IMR-90 (cell line): Measurements from ENCODE around the gene GATA5. TPM values are rescaled to one million over a fixed set of nuclear protein-coding genes. Genes with fewer than 3 reads are reported as not detected.

Experiments used
- ATAC-seq: fragments of 200-7000 bp; cut with Tn5 transposase; 2 replicates; pipeline ENCODE4 v1.9.1; 2020; ENCODE audit warnings: low read depth, mild to moderate bottlenecking, moderate library complexity
- BruUV-seq: library from RNA; stranded (reverse); fragments of 400-500 nt; replicated peaks from 2 replicates; lab custom pipeline; 2021; lab: Mats Ljungman, UMichigan
- CTCF ChIA-PET: fragments of 300-600 bp; formaldehyde crosslinking; extraction: SDS; loops from one replicate; lab custom pipeline; 2021; ENCODE audit warnings: antibody characterized with exemption; lab: Yijun Ruan, JAX
- POLR2A ChIA-PET: fragments of 300-600 bp; sonication (Branson Sonifier 250); formaldehyde crosslinking; loops from one replicate; lab custom pipeline; 2022; ENCODE audit warnings: antibody characterized with exemption; ENCODE audit not compliant: unreplicated experiment; lab: Charles Lee
- DNase-seq: peaks from one replicate; pipeline ENCODE4 v3.0.0; 2013
- H2AFZ ChIP-seq: replicated peaks from 2 replicates; pipeline ENCODE3; 2013; ENCODE audit warnings: low read length, mild to moderate bottlenecking; ENCODE audit not compliant: poor library complexity
- H2AK5ac ChIP-seq: 2 replicates; pipeline ENCODE4 v1.6.1; 2013; ENCODE audit warnings: low read depth, low read length, inconsistent platforms
- H2AK9ac ChIP-seq: replicated peaks from 2 replicates; pipeline ENCODE3; 2013; ENCODE audit warnings: mild to moderate bottlenecking, low read depth, low read length, moderate library complexity; ENCODE audit not compliant: poor library complexity
- H2BK120ac ChIP-seq: 2 replicates; pipeline ENCODE4 v1.6.1; 2013; ENCODE audit warnings: low read depth, low read length, inconsistent platforms
- H2BK15ac ChIP-seq: 3 replicates; pipeline ENCODE4 v1.6.1; 2013; ENCODE audit warnings: low read depth, low read length, inconsistent platforms
- H2BK20ac ChIP-seq: 2 replicates; pipeline ENCODE4 v1.6.1; 2013; ENCODE audit warnings: low read depth, mild to moderate bottlenecking, inconsistent platforms, low read length, moderate library complexity
- H2BK5ac ChIP-seq: 2 replicates; pipeline ENCODE4 v1.6.1; 2013; ENCODE audit warnings: mild to moderate bottlenecking, low read depth, low read length, inconsistent platforms; ENCODE audit not compliant: poor library complexity, severe bottlenecking
- H3K14ac ChIP-seq: replicated peaks from 2 replicates; pipeline ENCODE4 v1.6.1; 2013; ENCODE audit warnings: low read depth, low read length, inconsistent platforms
- H3K18ac ChIP-seq: 2 replicates; pipeline ENCODE4 v1.6.1; 2013; ENCODE audit warnings: low read depth, low read length, control low read depth
- H3K23ac ChIP-seq: 2 replicates; pipeline ENCODE4 v1.6.1; 2013; ENCODE audit warnings: low read depth, low read length, inconsistent platforms
- H3K27ac ChIP-seq: 2 replicates; pipeline ENCODE4 v1.5.1; 2013; ENCODE audit warnings: mild to moderate bottlenecking, control low read depth, low read length; ENCODE audit not compliant: insufficient read depth
- H3K27me3 ChIP-seq: 2 replicates; pipeline ENCODE4 v1.6.1; 2013; ENCODE audit warnings: low read length; ENCODE audit not compliant: control insufficient read depth, insufficient read depth
- H3K36me3 ChIP-seq: 2 replicates; pipeline ENCODE4 v1.6.1; 2013; ENCODE audit warnings: low read length, mixed read lengths; ENCODE audit not compliant: control insufficient read depth, insufficient read depth
- H3K4ac ChIP-seq: 2 replicates; pipeline ENCODE4 v1.6.1; 2013; ENCODE audit warnings: low read depth, low read length, inconsistent platforms
- H3K4me1 ChIP-seq: 2 replicates; pipeline ENCODE4 v1.6.1; 2013; ENCODE audit warnings: low read length, mixed read lengths; ENCODE audit not compliant: control insufficient read depth, insufficient read depth
- H3K4me2 ChIP-seq: 2 replicates; pipeline ENCODE4 v1.6.1; 2013; ENCODE audit warnings: low read depth, mild to moderate bottlenecking, control low read depth, low read length, moderate library complexity
- H3K4me3 ChIP-seq: 2 replicates; pipeline ENCODE4 v1.5.1; 2013; ENCODE audit warnings: low read depth, mild to moderate bottlenecking, control low read depth, low read length, moderate library complexity; ENCODE audit not compliant: insufficient read depth
- H3K56ac ChIP-seq: 2 replicates; pipeline ENCODE4 v1.6.1; 2013; ENCODE audit warnings: low read length, inconsistent platforms; ENCODE audit not compliant: insufficient read depth; ENCODE audit errors: extremely low read depth
- H3K79me1 ChIP-seq, 2 experiments: 2 replicates each; pipeline ENCODE4 v1.6.1; 2013; ENCODE audit warnings: low read length in 2 of 2, inconsistent platforms in 1 of 2, low read depth in 1 of 2
- H3K9ac ChIP-seq: 2 replicates; pipeline ENCODE4 v1.6.1; 2013; ENCODE audit warnings: low read depth, low read length, control low read depth
- H3K9me1 ChIP-seq: 2 replicates; pipeline ENCODE4 v1.6.1; 2013; ENCODE audit warnings: low read length, inconsistent platforms; ENCODE audit not compliant: insufficient read depth
- H3K9me3 ChIP-seq: 2 replicates; pipeline ENCODE4 v1.6.1; 2013; ENCODE audit warnings: low read length; ENCODE audit not compliant: control insufficient read depth, insufficient read depth
- H4K20me1 ChIP-seq: 2 replicates; pipeline ENCODE4 v1.6.1; 2013; ENCODE audit warnings: low read length, inconsistent platforms; ENCODE audit not compliant: insufficient read depth
- H4K5ac ChIP-seq: 2 replicates; pipeline ENCODE4 v1.6.1; 2013; ENCODE audit warnings: mild to moderate bottlenecking, low read depth, low read length, control low read depth
- H4K8ac ChIP-seq, 2 experiments: 2 replicates each; pipeline ENCODE4 v1.6.1; 2013; ENCODE audit warnings: low read depth in 2 of 2, low read length in 2 of 2, control low read depth in 1 of 2, inconsistent platforms in 1 of 2
- H4K91ac ChIP-seq: 2 replicates; pipeline ENCODE4 v1.6.1; 2013; ENCODE audit warnings: low read depth, low read length, inconsistent platforms; ENCODE audit not compliant: insufficient read depth
- MAZ ChIP-seq: IDR thresholded peaks from 2 replicates; pipeline ENCODE4 v1.6.1; 2012; ENCODE audit warnings: low read depth, mild to moderate bottlenecking, low read length, improper control_type of control experiment, moderate library complexity, borderline replicate concordance
- NFE2L2 ChIP-seq: fragments of 150-350 bp; IDR thresholded peaks from 2 replicates; pipeline ENCODE4 v1.6.1; 2016; ENCODE audit warnings: low read depth, mild to moderate bottlenecking, low read length
- WGBS, 2 experiments: methylation state at CpG; one replicate each; pipeline versions ENCODE4 v1.1.5 to v1.1.7; 2013; ENCODE audit warnings: missing lambda C conversion rate in 2 of 2; ENCODE audit not compliant: insufficient read length in 1 of 2; ENCODE audit errors: extremely low coverage in 2 of 2; 5-methylcytosine and 5-hydroxymethylcytosine counted together
- dilution Hi-C: fragments of 300-500 bp; cut with HindIII; formaldehyde crosslinking; loops from one replicate; pipeline ENCODE4 v1.14.3; 2018; ENCODE audit warnings: low sequenced_read_pairs; ENCODE audit not compliant: unreplicated experiment
- in situ Hi-C: fragments of 300-500 bp; cut with MboI; formaldehyde crosslinking; loops from 3 replicates; pipeline ENCODE4 v1.14.3; 2019; ENCODE audit warnings: low sequenced_read_pairs, inconsistent platforms, mixed read lengths
- intact Hi-C: fragments of 100-400 bp; cut with micrococcal nuclease; formaldehyde crosslinking; loops from 2 replicates; pipeline ENCODE4 v1.10.0; 2022
- polyA plus RNA-seq, 3 experiments: library from polyadenylated mRNA; depleted of rRNA; stranded (reverse); fragments of >200 nt; gene quantifications; 2 replicates each; pipeline ENCODE4 v1.2.3, GENCODE V29; 2012; ENCODE audit warnings: low replicate concordance in 1 of 3
- total RNA-seq: library from RNA; depleted of rRNA; stranded (reverse); fragments of >200 nt; gene quantifications from 2 replicates; pipeline ENCODE4 v1.2.3, GENCODE V29; 2012

The GATA5 gene
- total and polyA plus RNA-seq, 2 of the 4 experiments (the other 2 are of a cell fraction): not detected

DNA sequence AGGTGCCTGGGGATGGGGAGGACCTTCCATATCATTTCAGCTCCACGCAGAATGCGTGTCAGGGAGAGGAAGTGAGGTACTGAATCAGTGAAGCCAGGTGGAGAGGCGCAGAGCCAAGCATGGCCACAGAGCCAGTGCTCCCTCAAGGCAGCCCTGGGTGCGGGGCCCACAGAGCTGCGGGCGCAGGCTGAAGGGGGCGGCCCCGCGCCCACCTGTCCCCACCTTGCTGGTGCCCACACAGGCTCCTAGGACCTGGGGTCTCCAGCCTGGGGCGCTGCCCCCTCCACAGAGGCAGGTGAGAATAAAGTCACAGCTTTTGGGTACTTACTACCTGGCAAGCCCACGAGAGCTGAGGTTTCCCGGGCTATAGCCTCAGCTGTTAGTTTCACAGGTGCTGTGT is 40.0 kb upstream of the GATA5 start:
- no peak overlapping the region for H4K5ac ChIP-seq
- intact Hi-C loops: no loop called here
- no peaks in the 10 kb centered on the region for H3K4me1 ChIP-seq
- no peak overlapping the region for H4K8ac ChIP-seq
- H2BK120ac ChIP-seq: no peak overlapping the region
- no peak overlapping the region for H3K27ac ChIP-seq
- H3K36me3 ChIP-seq: no peaks in the 10 kb centered on the region
- TF ChIP-seq MAZ (no peak), NFE2L2 (no peak)
- no peak overlapping the region for H3K4ac ChIP-seq
- ChIA-PET POLR2A (no interaction called here), CTCF (no interaction called here)
- no peak overlapping the region for H2BK15ac ChIP-seq
- H2AK9ac ChIP-seq: no peak overlapping the region
- H3K56ac ChIP-seq: no peak overlapping the region
- no peak overlapping the region for H3K23ac ChIP-seq
- H3K27me3 ChIP-seq: peaks cover 48% of the 10 kb centered on the region
- WGBS, 2 experiments: 71% methylated on average over 2 of the region's 12 CpGs; no CpG with 5 or more reads in 1 of the 2 experiments
- no peak overlapping the region for H3K4me2 ChIP-seq
- dilution Hi-C loops: no loop called here
- no peak overlapping the region for H3K18ac ChIP-seq
- no peak overlapping the region for H3K4me3 ChIP-seq
- no peak overlapping the region for H2BK5ac ChIP-seq
- H2BK20ac ChIP-seq: no peak overlapping the region
- DNase-seq: no peak
- H3K14ac ChIP-seq: no peak overlapping the region
- no peak for ATAC-seq
- no peak overlapping the region for H2AK5ac ChIP-seq
- H3K9me1 ChIP-seq: no peaks in the 10 kb centered on the region
- H4K20me1 ChIP-seq: no peaks in the 10 kb centered on the region
- H4K91ac ChIP-seq: no peak overlapping the region
- H3K9me3 ChIP-seq: no peaks in the 10 kb centered on the region
- no TSS peak for BruUV-seq
- H2AFZ ChIP-seq: no peak overlapping the region
- in situ Hi-C loops: no loop called here
- no peak overlapping the region for H3K9ac ChIP-seq
- no peaks in the 10 kb centered on the region for H3K79me1 ChIP-seq
